Measurements from ENCODE around the gene PTN.

DNA sequence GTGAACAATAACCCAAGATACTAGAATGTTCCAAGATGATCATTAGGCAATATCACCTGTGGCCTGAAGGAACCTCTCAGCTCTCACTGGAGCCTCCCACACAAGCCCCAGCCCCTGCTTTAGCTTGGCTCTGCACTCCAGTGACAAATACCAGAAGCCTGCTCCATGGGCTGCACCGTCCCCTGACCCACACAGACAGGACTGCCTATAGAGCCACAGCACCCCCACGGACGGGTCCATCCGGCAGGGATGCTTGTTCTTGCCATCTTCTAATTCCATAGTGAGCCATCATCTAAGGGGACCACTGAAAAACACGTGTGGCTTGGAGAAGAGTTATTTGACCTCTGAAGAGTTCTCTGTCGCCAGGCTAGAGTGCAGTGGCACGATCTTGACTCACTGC, 100.9 kb downstream of the PTN start:
- TF ChIP-seq, protein P1, sequence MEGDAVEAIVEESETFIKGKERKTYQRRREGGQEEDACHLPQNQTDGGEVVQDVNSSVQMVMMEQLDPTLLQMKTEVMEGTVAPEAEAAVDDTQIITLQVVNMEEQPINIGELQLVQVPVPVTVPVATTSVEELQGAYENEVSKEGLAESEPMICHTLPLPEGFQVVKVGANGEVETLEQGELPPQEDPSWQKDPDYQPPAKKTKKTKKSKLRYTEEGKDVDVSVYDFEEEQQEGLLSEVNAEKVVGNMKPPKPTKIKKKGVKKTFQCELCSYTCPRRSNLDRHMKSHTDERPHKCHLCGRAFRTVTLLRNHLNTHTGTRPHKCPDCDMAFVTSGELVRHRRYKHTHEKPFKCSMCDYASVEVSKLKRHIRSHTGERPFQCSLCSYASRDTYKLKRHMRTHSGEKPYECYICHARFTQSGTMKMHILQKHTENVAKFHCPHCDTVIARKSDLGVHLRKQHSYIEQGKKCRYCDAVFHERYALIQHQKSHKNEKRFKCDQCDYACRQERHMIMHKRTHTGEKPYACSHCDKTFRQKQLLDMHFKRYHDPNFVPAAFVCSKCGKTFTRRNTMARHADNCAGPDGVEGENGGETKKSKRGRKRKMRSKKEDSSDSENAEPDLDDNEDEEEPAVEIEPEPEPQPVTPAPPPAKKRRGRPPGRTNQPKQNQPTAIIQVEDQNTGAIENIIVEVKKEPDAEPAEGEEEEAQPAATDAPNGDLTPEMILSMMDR (IDR thresholded peaks at IDR 0.05; ENCODE audit: borderline replicate concordance, extremely low read depth, low read length, poor library complexity, severe bottlenecking) = no peak
- TF ChIP-seq EZH2 (IDR thresholded peaks at IDR 0.05; ENCODE audit: borderline replicate concordance, low read depth, low read length, severe bottlenecking) = no peak

All from DND-41 (cell line).